Epithelial cell of proximal tubule (primary cell): ENCODE results near the gene PTPRN2. TPM values are rescaled to one million over a fixed set of nuclear protein-coding genes. Genes with fewer than 3 reads are reported as not detected.
"Not testable (repeated sequence)": the region's sequence is repeated elsewhere in the genome, so short reads cannot be mapped to it uniquely, and the experiment has no call there.

Experiments used
- DNase-seq: peaks from one replicate; pipeline ENCODE4 v3.0.0-alpha.2; 2011; ENCODE audit warnings: low read depth
- H3K4me3 ChIP-seq: 2 replicates; pipeline ENCODE4 v1.5.1; 2011; ENCODE audit warnings: low read depth, mild to moderate bottlenecking, low read length
- CTCF ChIP-seq: conservative IDR thresholded peaks from 2 replicates; pipeline ENCODE4 v1.5.1; 2012; ENCODE audit warnings: low read depth, mild to moderate bottlenecking, low read length
- total RNA-seq: library from RNA; depleted of rRNA; stranded (reverse); fragments of >200 nt; gene quantifications from 2 replicates; pipeline ENCODE4 v1.2.3, GENCODE V29; 2015

Gene PTPRN2
- total RNA-seq, 1 donor from 2014 or later, result 2.8 TPM

GRCh38 chr7:157981778-157982177 is 605.8 kb downstream of the PTPRN2 start:
- no peak for TF ChIP-seq CTCF
- no peak for DNase-seq
- H3K4me3 ChIP-seq, result no peak overlapping the region

- no peak for DNase-seq
- no peak for TF ChIP-seq CTCF
- no peak overlapping the region for H3K4me3 ChIP-seq
Observed at GRCh38 chr7:157980774-157981173, 606.8 kb downstream of the PTPRN2 start.

GRCh38 chr7:157980341-157980731 is 607.3 kb downstream of the PTPRN2 start:
- DNase-seq, H3K4me3 ChIP-seq: not testable (repeated sequence)

GRCh38 chr7:157979636-157980340 is 607.8 kb downstream of the PTPRN2 start:
- no peak for TF ChIP-seq CTCF
- no peak overlapping the region for H3K4me3 ChIP-seq
- DNase-seq, result no peak

DNA sequence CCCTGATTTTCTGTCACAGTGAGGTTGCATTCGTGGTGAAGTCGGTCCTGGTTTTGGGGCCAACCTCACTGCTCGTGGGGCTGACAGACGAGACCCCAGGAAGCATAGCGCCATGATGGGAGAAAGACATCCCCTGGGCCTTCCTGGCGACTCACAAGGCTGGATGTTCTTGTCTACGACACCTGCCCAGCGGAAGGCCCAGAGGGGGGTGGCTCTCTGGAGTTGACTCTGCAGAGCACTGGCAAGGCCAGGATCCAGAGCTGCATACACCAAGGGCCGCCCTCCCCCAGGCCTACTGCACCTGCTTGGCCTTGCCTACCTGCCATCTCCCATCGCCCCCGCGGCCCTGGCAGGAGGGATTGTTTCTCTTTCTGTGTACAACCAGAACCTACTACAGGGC is 608.9 kb downstream of the PTPRN2 start:
- no peak overlapping the region for H3K4me3 ChIP-seq
- DNase-seq, result no peak
- no peak for TF ChIP-seq CTCF

- no peak for TF ChIP-seq CTCF
- no peak for DNase-seq
- H3K4me3 ChIP-seq, result no peak overlapping the region
Observed at GRCh38 chr7:157977717-157978496, 609.7 kb downstream of the PTPRN2 start.

DNA sequence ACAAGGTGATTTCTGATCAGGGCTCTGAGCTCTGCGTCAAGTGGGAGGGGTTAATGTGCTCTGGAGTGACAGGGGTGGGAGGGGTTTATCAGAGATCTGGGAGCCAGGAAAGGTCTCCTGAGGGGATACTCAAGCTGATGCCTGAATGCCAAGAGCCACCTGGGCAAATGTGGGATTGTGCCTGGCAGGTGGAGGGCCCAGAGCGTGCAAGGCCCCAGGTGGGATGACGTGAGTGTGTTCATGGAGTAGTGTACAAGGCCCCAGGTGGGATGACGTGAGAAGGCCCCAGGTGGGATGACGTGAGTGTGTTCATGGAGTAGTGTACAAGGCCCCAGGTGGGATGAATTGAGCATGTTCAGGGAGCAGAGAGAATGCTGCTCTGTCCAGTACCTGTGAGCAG is 610.3 kb downstream of the PTPRN2 start:
- TF ChIP-seq CTCF, result no peak
- H3K4me3 ChIP-seq, result no peak overlapping the region
- DNase-seq, result no peak
